ENCODE results near the gene DHDDS.

DNA sequence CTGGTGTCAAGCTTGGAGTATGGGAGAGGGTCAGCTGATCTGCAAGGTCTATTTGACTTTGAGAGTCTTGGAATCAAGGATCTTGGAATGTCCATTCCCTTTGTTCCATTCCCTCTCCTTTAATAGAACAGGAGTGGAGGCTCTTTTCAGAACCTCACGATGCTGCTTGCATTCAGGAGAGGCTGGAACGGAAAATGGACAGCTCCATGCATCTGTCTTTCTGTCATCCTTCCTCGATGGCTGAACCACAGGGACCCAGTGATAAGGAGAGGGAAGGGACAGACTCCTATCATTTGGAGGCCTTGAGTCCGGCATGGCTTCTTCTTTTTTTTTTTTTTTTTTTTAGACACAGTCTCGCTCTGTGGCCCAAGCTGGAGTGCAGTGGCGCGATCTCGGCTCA lies 36.4 kb upstream of the DHDDS start:
- TF ChIP-seq, protein P1, sequence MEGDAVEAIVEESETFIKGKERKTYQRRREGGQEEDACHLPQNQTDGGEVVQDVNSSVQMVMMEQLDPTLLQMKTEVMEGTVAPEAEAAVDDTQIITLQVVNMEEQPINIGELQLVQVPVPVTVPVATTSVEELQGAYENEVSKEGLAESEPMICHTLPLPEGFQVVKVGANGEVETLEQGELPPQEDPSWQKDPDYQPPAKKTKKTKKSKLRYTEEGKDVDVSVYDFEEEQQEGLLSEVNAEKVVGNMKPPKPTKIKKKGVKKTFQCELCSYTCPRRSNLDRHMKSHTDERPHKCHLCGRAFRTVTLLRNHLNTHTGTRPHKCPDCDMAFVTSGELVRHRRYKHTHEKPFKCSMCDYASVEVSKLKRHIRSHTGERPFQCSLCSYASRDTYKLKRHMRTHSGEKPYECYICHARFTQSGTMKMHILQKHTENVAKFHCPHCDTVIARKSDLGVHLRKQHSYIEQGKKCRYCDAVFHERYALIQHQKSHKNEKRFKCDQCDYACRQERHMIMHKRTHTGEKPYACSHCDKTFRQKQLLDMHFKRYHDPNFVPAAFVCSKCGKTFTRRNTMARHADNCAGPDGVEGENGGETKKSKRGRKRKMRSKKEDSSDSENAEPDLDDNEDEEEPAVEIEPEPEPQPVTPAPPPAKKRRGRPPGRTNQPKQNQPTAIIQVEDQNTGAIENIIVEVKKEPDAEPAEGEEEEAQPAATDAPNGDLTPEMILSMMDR (IDR thresholded peaks at IDR 0.05) = no peak
- TF ChIP-seq POLR2A (IDR thresholded peaks at IDR 0.05) = no peak
